ENCODE results near the gene BCAS3.
"Not testable (repeated sequence)": the region's sequence is repeated elsewhere in the genome, so short reads cannot be mapped to it uniquely, and the experiment has no call there.

The BCAS3 gene

DNA sequence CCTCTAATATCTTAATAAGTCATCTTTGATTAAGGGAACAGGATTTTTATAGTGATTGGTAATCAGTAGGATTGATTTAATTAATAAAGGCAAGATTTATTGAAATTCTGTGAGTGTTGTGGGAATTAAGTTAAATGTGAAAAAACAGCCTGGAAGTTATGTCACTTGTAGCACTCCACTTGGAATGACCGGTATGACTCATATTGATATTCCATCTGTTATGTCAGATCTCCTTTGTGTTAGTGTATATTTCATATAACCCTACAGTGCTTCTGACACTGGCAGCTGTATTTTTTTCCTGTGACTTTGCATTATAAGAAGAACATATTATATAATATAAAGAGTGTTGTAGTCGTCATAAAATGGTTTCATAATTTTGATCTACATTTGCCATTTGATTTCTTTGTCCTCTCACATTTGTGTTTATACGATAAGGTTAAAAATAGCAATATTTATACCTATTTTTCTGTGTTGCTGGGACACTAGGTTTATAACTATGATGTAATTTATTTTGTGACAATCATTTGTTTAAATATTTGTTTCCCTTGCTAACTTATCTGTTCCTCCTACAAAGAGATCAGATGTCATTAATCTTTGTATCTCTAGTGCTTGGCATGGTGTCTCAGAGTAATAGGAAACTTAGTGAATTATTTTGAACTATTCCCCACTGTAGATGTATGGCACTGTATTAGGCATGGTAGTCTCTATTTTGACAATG lies 249.0 kb downstream of the BCAS3 start:
- peak; percentile 54 for TF ChIP-seq ISL1 (CRISPR knock-in tag; IDR thresholded peaks at IDR 0.05)
- TF ChIP-seq ESRRG (CRISPR knock-in tag; IDR thresholded peaks at IDR 0.05), result no peak
- peak; percentile 65; the same call in 2 of the 3 replicates for ATAC-seq

DNA sequence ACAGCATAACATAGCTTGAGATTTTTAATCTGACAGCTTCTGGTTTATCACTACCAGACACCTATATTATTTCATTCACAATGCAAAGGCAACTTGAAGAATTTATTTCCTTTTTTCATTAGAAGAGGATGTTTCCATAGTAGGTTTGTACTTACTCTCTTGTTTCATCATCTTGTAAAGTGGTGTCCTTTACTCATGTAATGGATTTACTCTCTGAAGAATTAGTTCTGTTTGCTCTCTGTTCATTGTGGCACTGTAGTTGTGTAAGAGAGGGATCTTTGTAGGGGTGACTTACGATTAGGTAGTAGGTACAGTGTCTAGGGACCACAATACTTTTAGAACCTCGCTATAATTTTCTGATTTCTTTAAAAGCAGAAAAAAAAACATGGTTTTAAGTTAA lies 256.1 kb downstream of the BCAS3 start:
- no peak for ATAC-seq

DNA sequence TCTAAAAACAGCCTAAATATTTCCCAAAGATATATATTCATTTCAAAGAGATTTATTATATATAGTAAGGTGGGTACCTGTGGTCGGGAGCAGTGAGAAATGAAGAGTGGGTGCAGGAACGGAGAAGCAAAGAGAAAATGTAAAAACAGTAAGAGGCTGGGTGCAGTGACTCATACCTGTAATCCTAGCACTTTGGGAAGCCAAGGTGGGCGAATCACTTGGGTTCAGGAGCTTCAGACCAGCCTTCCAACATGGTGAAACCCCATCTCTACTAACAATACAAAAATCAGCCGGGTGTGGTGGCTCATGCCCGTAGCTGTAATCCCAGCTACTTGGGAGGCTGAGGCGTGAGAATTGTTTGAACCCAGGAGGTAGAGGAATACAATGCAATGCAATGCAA lies 257.1 kb downstream of the BCAS3 start:
- no peak for ATAC-seq
- TF ChIP-seq, protein P1, sequence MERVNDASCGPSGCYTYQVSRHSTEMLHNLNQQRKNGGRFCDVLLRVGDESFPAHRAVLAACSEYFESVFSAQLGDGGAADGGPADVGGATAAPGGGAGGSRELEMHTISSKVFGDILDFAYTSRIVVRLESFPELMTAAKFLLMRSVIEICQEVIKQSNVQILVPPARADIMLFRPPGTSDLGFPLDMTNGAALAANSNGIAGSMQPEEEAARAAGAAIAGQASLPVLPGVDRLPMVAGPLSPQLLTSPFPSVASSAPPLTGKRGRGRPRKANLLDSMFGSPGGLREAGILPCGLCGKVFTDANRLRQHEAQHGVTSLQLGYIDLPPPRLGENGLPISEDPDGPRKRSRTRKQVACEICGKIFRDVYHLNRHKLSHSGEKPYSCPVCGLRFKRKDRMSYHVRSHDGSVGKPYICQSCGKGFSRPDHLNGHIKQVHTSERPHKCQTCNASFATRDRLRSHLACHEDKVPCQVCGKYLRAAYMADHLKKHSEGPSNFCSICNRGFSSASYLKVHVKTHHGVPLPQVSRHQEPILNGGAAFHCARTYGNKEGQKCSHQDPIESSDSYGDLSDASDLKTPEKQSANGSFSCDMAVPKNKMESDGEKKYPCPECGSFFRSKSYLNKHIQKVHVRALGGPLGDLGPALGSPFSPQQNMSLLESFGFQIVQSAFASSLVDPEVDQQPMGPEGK (CRISPR knock-in tag; IDR thresholded peaks at IDR 0.05; ENCODE audit: borderline replicate concordance), result no peak

More for the DNA sequence above, 256.1 kb downstream of the BCAS3 start:
- no peak for TF ChIP-seq ZC3H10 (CRISPR knock-in tag; IDR thresholded peaks at IDR 0.05)
- TF ChIP-seq BACH2 (CRISPR knock-in tag; IDR thresholded peaks at IDR 0.05; ENCODE audit: borderline replicate concordance), result no peak

DNA sequence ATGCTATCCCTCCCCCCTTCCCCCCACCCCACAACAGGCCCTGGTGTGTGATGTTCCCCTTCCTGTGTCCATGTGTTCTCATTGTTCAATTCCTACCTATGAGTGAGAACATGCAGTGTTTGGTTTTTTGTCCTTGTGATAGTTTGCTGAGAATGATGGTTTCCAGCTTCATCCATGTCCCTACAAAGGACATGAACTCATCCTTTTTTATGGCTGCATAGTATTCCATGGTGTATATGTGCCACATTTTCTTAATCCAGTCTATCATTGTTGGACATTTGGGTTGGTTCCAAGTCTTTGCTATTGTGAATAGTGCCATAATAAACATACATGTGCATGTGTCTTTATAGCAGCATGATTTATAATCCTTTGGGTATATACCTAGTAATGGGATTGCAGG lies 258.3 kb downstream of the BCAS3 start:
- ATAC-seq, result not testable (repeated sequence)

DNA sequence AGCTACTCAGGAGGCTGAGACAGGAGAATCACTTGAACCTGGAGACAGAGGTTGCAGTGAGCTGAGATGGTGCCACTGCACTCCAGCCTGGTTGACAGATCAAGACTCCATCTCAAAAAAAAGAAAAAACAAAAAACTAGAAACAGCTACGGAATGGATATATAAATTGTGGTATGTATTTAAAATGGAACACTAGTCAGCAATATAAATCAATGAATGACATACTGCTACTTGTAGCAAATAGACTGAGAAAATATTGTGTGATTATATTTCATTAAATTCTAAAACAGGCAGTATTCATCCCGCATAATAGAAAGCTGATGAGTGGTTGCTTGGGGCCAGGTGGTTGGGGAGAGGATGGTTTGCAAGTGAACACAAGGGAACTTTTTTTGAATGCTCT lies 261.7 kb downstream of the BCAS3 start:
- TF ChIP-seq ESRRG (CRISPR knock-in tag; IDR thresholded peaks at IDR 0.05) (no peak), GLIS3 (CRISPR knock-in tag; IDR thresholded peaks at IDR 0.05) (no peak), OSR1 (CRISPR knock-in tag; IDR thresholded peaks at IDR 0.05) (no peak)
- no peak for ATAC-seq

DNA sequence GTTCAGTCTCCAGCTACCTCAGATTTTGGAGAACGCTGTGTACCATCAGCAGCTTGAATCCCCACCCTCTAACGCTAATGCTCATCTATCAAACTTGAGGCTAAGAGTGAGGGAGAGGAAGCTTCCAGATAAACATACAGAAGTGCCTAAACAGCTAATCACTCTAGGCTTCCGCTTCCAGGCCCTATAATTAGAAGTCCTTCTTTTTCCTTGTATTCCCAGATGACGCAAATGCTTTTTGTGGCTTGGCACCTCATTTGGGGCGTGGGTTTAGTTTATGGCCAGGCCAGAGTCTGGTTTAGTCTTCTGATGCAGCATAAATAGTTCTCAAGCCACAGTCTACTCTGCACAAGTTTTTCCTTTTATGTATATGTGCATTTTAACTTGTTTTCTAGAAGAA lies 263.4 kb downstream of the BCAS3 start:
- no peak for ATAC-seq
- TF ChIP-seq GLIS3 (CRISPR knock-in tag; IDR thresholded peaks at IDR 0.05) (no peak), ARNTL (CRISPR knock-in tag; IDR thresholded peaks at IDR 0.05; ENCODE audit: borderline replicate concordance, low read depth) (no peak), RARB (CRISPR knock-in tag; IDR thresholded peaks at IDR 0.05) (no peak), ZNF565 (CRISPR knock-in tag; conservative IDR thresholded peaks at IDR 0.05; ENCODE audit: low read depth) (no peak), CSDC2 (CRISPR knock-in tag; IDR thresholded peaks at IDR 0.05) (no peak)
- TF ChIP-seq, protein P2, sequence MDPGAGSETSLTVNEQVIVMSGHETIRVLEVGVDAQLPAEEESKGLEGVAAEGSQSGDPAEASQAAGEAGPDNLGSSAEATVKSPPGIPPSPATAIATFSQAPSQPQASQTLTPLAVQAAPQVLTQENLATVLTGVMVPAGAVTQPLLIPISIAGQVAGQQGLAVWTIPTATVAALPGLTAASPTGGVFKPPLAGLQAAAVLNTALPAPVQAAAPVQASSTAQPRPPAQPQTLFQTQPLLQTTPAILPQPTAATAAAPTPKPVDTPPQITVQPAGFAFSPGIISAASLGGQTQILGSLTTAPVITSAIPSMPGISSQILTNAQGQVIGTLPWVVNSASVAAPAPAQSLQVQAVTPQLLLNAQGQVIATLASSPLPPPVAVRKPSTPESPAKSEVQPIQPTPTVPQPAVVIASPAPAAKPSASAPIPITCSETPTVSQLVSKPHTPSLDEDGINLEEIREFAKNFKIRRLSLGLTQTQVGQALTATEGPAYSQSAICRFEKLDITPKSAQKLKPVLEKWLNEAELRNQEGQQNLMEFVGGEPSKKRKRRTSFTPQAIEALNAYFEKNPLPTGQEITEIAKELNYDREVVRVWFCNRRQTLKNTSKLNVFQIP (CRISPR knock-in tag; IDR thresholded peaks at IDR 0.05; ENCODE audit: borderline replicate concordance, low read depth), result no peak

DNA sequence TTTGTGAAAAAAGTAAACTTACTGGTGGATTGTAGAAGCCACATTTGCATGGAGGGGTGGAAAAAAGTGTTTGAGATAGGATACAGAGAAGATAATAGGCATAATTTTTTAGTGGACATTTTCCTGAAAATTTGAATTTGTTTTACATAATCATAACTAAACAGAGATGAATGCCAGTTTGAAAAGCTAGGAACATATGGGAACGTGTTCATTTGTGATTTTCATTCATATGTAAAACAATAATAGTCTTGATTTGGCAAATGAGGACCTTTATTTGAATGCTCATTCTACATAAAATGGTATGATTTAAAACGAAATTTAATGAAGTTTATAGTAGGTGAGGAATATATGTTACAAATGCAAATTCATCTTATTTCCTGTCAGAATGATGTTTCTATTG lies 263.9 kb downstream of the BCAS3 start:
- no peak for ATAC-seq
- TF ChIP-seq RARB (CRISPR knock-in tag; IDR thresholded peaks at IDR 0.05) (no peak), ARNTL (CRISPR knock-in tag; IDR thresholded peaks at IDR 0.05; ENCODE audit: borderline replicate concordance, low read depth) (no peak), ESRRG (CRISPR knock-in tag; IDR thresholded peaks at IDR 0.05) (no peak), CSDC2 (CRISPR knock-in tag; IDR thresholded peaks at IDR 0.05) (no peak), BACH2 (CRISPR knock-in tag; IDR thresholded peaks at IDR 0.05; ENCODE audit: borderline replicate concordance) (no peak), ZFP3 (CRISPR knock-in tag; IDR thresholded peaks at IDR 0.05) (no peak), ZNF8 (CRISPR knock-in tag; IDR thresholded peaks at IDR 0.05) (no peak), ZNF565 (CRISPR knock-in tag; conservative IDR thresholded peaks at IDR 0.05; ENCODE audit: low read depth) (no peak), SNAI2 (CRISPR knock-in tag; IDR thresholded peaks at IDR 0.05) (no peak), GLIS3 (CRISPR knock-in tag; IDR thresholded peaks at IDR 0.05) (no peak), TCF4 (CRISPR knock-in tag; IDR thresholded peaks at IDR 0.05; ENCODE audit: borderline replicate concordance) (no peak), ZNF70 (CRISPR knock-in tag; IDR thresholded peaks at IDR 0.05) (no peak), ISL1 (CRISPR knock-in tag; IDR thresholded peaks at IDR 0.05) (no peak), OSR1 (CRISPR knock-in tag; IDR thresholded peaks at IDR 0.05) (no peak), ZFP30 (CRISPR knock-in tag; IDR thresholded peaks at IDR 0.05) (no peak)
- TF ChIP-seq, protein P3, sequence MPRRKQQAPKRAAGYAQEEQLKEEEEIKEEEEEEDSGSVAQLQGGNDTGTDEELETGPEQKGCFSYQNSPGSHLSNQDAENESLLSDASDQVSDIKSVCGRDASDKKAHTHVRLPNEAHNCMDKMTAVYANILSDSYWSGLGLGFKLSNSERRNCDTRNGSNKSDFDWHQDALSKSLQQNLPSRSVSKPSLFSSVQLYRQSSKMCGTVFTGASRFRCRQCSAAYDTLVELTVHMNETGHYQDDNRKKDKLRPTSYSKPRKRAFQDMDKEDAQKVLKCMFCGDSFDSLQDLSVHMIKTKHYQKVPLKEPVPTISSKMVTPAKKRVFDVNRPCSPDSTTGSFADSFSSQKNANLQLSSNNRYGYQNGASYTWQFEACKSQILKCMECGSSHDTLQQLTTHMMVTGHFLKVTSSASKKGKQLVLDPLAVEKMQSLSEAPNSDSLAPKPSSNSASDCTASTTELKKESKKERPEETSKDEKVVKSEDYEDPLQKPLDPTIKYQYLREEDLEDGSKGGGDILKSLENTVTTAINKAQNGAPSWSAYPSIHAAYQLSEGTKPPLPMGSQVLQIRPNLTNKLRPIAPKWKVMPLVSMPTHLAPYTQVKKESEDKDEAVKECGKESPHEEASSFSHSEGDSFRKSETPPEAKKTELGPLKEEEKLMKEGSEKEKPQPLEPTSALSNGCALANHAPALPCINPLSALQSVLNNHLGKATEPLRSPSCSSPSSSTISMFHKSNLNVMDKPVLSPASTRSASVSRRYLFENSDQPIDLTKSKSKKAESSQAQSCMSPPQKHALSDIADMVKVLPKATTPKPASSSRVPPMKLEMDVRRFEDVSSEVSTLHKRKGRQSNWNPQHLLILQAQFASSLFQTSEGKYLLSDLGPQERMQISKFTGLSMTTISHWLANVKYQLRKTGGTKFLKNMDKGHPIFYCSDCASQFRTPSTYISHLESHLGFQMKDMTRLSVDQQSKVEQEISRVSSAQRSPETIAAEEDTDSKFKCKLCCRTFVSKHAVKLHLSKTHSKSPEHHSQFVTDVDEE (CRISPR knock-in tag; IDR thresholded peaks at IDR 0.05), result no peak
- TF ChIP-seq, protein P4, sequence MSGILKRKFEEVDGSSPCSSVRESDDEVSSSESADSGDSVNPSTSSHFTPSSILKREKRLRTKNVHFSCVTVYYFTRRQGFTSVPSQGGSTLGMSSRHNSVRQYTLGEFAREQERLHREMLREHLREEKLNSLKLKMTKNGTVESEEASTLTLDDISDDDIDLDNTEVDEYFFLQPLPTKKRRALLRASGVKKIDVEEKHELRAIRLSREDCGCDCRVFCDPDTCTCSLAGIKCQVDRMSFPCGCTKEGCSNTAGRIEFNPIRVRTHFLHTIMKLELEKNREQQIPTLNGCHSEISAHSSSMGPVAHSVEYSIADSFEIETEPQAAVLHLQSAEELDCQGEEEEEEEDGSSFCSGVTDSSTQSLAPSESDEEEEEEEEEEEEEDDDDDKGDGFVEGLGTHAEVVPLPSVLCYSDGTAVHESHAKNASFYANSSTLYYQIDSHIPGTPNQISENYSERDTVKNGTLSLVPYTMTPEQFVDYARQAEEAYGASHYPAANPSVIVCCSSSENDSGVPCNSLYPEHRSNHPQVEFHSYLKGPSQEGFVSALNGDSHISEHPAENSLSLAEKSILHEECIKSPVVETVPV (CRISPR knock-in tag; IDR thresholded peaks at IDR 0.05), result no peak
- TF ChIP-seq, protein P1 (CRISPR knock-in tag; IDR thresholded peaks at IDR 0.05; ENCODE audit: borderline replicate concordance), result no peak
